ENCODE results near the gene NRL. TPM values are rescaled to one million over a fixed set of nuclear protein-coding genes. Genes with fewer than 3 reads are reported as not detected.
"Not testable (repeated sequence)": the region's sequence is repeated elsewhere in the genome, so short reads cannot be mapped to it uniquely, and the experiment has no call there.

The NRL gene
- total and polyA plus RNA-seq, 2 donors from 2014 or later: 4.9 to 5.5 TPM

GRCh38 chr14:24040692-24041091 lies 74.1 kb downstream of the NRL start:
- no peak overlapping the region for H3K9ac ChIP-seq (ENCODE audit: low read length in 3 of 3)
- TF ChIP-seq, protein P1, sequence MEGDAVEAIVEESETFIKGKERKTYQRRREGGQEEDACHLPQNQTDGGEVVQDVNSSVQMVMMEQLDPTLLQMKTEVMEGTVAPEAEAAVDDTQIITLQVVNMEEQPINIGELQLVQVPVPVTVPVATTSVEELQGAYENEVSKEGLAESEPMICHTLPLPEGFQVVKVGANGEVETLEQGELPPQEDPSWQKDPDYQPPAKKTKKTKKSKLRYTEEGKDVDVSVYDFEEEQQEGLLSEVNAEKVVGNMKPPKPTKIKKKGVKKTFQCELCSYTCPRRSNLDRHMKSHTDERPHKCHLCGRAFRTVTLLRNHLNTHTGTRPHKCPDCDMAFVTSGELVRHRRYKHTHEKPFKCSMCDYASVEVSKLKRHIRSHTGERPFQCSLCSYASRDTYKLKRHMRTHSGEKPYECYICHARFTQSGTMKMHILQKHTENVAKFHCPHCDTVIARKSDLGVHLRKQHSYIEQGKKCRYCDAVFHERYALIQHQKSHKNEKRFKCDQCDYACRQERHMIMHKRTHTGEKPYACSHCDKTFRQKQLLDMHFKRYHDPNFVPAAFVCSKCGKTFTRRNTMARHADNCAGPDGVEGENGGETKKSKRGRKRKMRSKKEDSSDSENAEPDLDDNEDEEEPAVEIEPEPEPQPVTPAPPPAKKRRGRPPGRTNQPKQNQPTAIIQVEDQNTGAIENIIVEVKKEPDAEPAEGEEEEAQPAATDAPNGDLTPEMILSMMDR (IDR thresholded peaks at IDR 0.05; ENCODE audit: borderline replicate concordance, extremely low read depth, insufficient read depth): no peak
- H3K36me3 ChIP-seq (ENCODE audit: control insufficient read depth in 2 of 3, insufficient read depth in 3 of 3, low read length in 3 of 3): no peaks in the 10 kb centered on the region
- peaks cover 0 to 9% (median 7%) of the 10 kb centered on the region in 3 donors for H3K4me1 ChIP-seq (ENCODE audit: control insufficient read depth in 2 of 3, insufficient read depth in 2 of 3, low read depth in 1 of 3, low read length in 3 of 3)
- intact Hi-C loops (cut with DNase I): no loop called here
- H3K27me3 ChIP-seq (ENCODE audit: control insufficient read depth, insufficient read depth, low read length): no peaks in the 10 kb centered on the region
- H3K4me3 ChIP-seq (ENCODE audit: low read length in 3 of 3): no peak overlapping the region
- peak in 1 of 5 donors; percentile 20 for DNase-seq
- no peak overlapping the region for H3K27ac ChIP-seq (ENCODE audit: low read depth in 2 of 2, low read length in 2 of 2)
- no peak for FAIRE-seq
- H3K9me3 ChIP-seq (ENCODE audit: control insufficient read depth in 2 of 3, insufficient read depth in 1 of 3, low read length in 3 of 3): no peaks in the 10 kb centered on the region

DNA sequence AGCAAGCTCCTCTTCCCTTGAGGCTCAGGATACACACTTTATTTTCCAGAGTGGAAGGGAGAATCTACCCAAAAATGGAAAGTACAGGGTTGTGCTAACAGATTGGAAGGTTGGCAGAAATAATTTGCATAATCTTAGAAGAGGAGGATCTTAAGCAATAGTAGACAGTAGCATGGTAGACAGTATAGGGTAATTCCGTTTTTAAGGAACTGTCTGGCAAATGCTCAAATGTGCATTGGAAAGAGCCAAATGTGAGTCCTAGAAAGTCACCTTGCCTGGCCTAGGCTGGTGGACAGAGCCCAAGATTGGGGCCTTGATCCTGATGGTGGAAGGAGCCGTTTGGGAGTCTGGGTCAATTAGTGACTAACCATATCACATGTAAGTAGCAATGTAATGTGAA lies 76.1 kb downstream of the NRL start:
- intact Hi-C loops (cut with DNase I): no loop called here
- no peak overlapping the region for H3K4me3 ChIP-seq (ENCODE audit: low read length in 3 of 3)
- H3K36me3 ChIP-seq (ENCODE audit: control insufficient read depth in 2 of 3, insufficient read depth in 3 of 3, low read length in 3 of 3): no peaks in the 10 kb centered on the region
- DNase-seq (no peak), FAIRE-seq (no peak)
- H3K27me3 ChIP-seq (ENCODE audit: control insufficient read depth, insufficient read depth, low read length): no peaks in the 10 kb centered on the region
- H3K4me1 ChIP-seq (ENCODE audit: control insufficient read depth in 2 of 3, insufficient read depth in 2 of 3, low read depth in 1 of 3, low read length in 3 of 3): peaks cover 0 to 9% (median 7%) of the 10 kb centered on the region in 3 donors
- H3K27ac ChIP-seq (ENCODE audit: low read depth in 2 of 2, low read length in 2 of 2): no peak overlapping the region
- TF ChIP-seq, protein P1 (IDR thresholded peaks at IDR 0.05; ENCODE audit: borderline replicate concordance, extremely low read depth, insufficient read depth): no peak
- no peaks in the 10 kb centered on the region for H3K9me3 ChIP-seq (ENCODE audit: control insufficient read depth in 2 of 3, insufficient read depth in 1 of 3, low read length in 3 of 3)
- H3K9ac ChIP-seq (ENCODE audit: low read length in 3 of 3): no peak overlapping the region

GRCh38 chr14:24037658-24038037 lies 77.1 kb downstream of the NRL start:
- Histone ChIP-seq H3K27ac (ENCODE audit: low read depth in 2 of 2, low read length in 2 of 2) (no peak overlapping the region), H3K4me1 (ENCODE audit: control insufficient read depth in 2 of 3, insufficient read depth in 2 of 3, low read depth in 1 of 3, low read length in 3 of 3) (peaks cover 0 to 9% (median 7%) of the 10 kb centered on the region in 3 donors), H3K9me3 (ENCODE audit: control insufficient read depth in 2 of 3, insufficient read depth in 1 of 3, low read length in 3 of 3) (peaks cover 0 to 4% (median 0%) of the 10 kb centered on the region in 3 donors), H3K27me3 (ENCODE audit: control insufficient read depth, insufficient read depth, low read length) (no peaks in the 10 kb centered on the region), H3K9ac (ENCODE audit: low read length in 3 of 3) (no peak overlapping the region), H3K36me3 (ENCODE audit: control insufficient read depth in 2 of 3, insufficient read depth in 3 of 3, low read length in 3 of 3) (no peaks in the 10 kb centered on the region), H3K4me3 (ENCODE audit: low read length in 3 of 3) (no peak overlapping the region)
- DNase-seq: peak in 1 of 5 donors; percentile 47
- no peak for FAIRE-seq
- intact Hi-C loops (cut with DNase I): no loop called here
- TF ChIP-seq, protein P1 (IDR thresholded peaks at IDR 0.05; ENCODE audit: borderline replicate concordance, extremely low read depth, insufficient read depth): no peak

GRCh38 chr14:24036963-24037657 lies 77.6 kb downstream of the NRL start:
- H3K4me1 ChIP-seq (ENCODE audit: control insufficient read depth in 2 of 3, insufficient read depth in 2 of 3, low read depth in 1 of 3, low read length in 3 of 3); DNase-seq; FAIRE-seq; H3K27me3 ChIP-seq (ENCODE audit: control insufficient read depth, insufficient read depth, low read length); H3K9me3 ChIP-seq (ENCODE audit: control insufficient read depth in 2 of 3, insufficient read depth in 1 of 3, low read length in 3 of 3); intact Hi-C loops (cut with DNase I); H3K36me3 ChIP-seq (ENCODE audit: control insufficient read depth in 2 of 3, insufficient read depth in 3 of 3, low read length in 3 of 3): not testable (repeated sequence)
- peak overlapping the region; percentile 90 to 92 for H3K27ac ChIP-seq (ENCODE audit: low read depth in 2 of 2, low read length in 2 of 2)
- peak overlapping the region in 2 of 3 donors; percentile 73 to 87 for H3K4me3 ChIP-seq (ENCODE audit: low read length in 3 of 3)
- H3K9ac ChIP-seq (ENCODE audit: low read length in 3 of 3): peak overlapping the region in 2 of 3 donors; percentile 75 to 85
